Measurements from ENCODE around the gene TPK1. TPM values are rescaled to one million over a fixed set of nuclear protein-coding genes. Genes with fewer than 3 reads are reported as not detected.

TPK1 gene
- total and polyA plus RNA-seq, 2 of the 8 experiments (the other 6 are each of a cell fraction or from before 2014, with no cell fraction given): 1.9 to 2.7 TPM

GRCh38 chr7:144403102-144403501 is 432.8 kb downstream of the TPK1 start:
- H3K56ac ChIP-seq (replicated peaks; ENCODE audit: insufficient read length, low read depth, low read length): no peak overlapping the region
- H2BK120ac ChIP-seq (replicated peaks; ENCODE audit: low read depth, low read length): no peak overlapping the region
- no peak overlapping the region for H3K9ac ChIP-seq (replicated peaks in 1 of 4; ENCODE audit: extremely low read depth in 1 of 4, low read depth in 3 of 4, low read length in 3 of 4)
- no peaks in the 10 kb centered on the region for H3K23me2 ChIP-seq (ENCODE audit: low read depth, low read length)
- H3K27me3 ChIP-seq (replicated peaks in 1 of 4; ENCODE audit: control insufficient read depth in 3 of 4, extremely low read depth in 1 of 4, insufficient read depth in 3 of 4, low read length in 3 of 4): no peaks in the 10 kb centered on the region
- H3K9me3 ChIP-seq (ENCODE audit: insufficient read depth in 2 of 2, low read depth in 1 of 2, low read length in 1 of 2): no peaks in the 10 kb centered on the region
- peak in 1 of 2 experiments; percentile 27 for DNase-seq (ENCODE audit: low read depth in 1 of 2, low spot score in 2 of 2)
- ChIA-PET POLR2A (ENCODE audit: partially characterized antibody) (interaction anchor here (1.4 kb wide), 1 partner anchor 12 kb away, joined by 3 read pairs; no protein-coding TSS in a partner anchor), CTCF (ENCODE audit: partially characterized antibody) (interaction anchor here (1.4 to 2.4 kb wide), 3 partner anchors 11 to 34 kb away, joined by 3 to 16 read pairs (median 9); no protein-coding TSS in a partner anchor)
- H2BK12ac ChIP-seq (ENCODE audit: low read depth, low read length): no peak overlapping the region
- FAIRE-seq: no peak
- no peak overlapping the region for H3K23ac ChIP-seq (ENCODE audit: insufficient read length)
- no peaks in the 10 kb centered on the region for H4K20me1 ChIP-seq (replicated peaks in 1 of 2; ENCODE audit: control insufficient read depth in 1 of 2, insufficient read depth in 2 of 2, low read length in 2 of 2)
- no peak overlapping the region for H2AK5ac ChIP-seq (ENCODE audit: low read depth, low read length)
- no peaks in the 10 kb centered on the region for H3K79me1 ChIP-seq (ENCODE audit: low read depth, low read length)
- no peak overlapping the region for H2BK5ac ChIP-seq (ENCODE audit: low read depth, low read length)
- no peak overlapping the region for H3K18ac ChIP-seq (ENCODE audit: extremely low read depth, low read length)
- no peak overlapping the region for H4K91ac ChIP-seq (replicated peaks; ENCODE audit: insufficient read length, low read length)
- no peak overlapping the region for H2BK20ac ChIP-seq (ENCODE audit: low read length)
- no peak overlapping the region for H3K4me3 ChIP-seq (ENCODE audit: extremely low read depth in 1 of 4, insufficient read depth in 2 of 4, low read depth in 3 of 4, low read length in 4 of 4)
- no peak overlapping the region for H3K27ac ChIP-seq (ENCODE audit: low read depth, low read length)
- no peak overlapping the region for H3K4ac ChIP-seq (replicated peaks; ENCODE audit: insufficient read length, low read depth, low read length)
- H2BK15ac ChIP-seq (ENCODE audit: low read length): no peak overlapping the region
- H4K5ac ChIP-seq (ENCODE audit: insufficient read length, low read depth, low read length): no peak overlapping the region
- H4K8ac ChIP-seq (ENCODE audit: extremely low read depth, insufficient read depth, low read length): no peak overlapping the region
- peaks cover 0 to 6% (median 3%) of the 10 kb centered on the region in 4 experiments; a peak in 4 of 7 replicates for H3K4me1 ChIP-seq (replicated peaks in 1 of 4; ENCODE audit: control insufficient read depth in 3 of 4, insufficient read depth in 4 of 4, low read length in 3 of 4)
- H3K14ac ChIP-seq (ENCODE audit: insufficient read length): no peak overlapping the region
- H3K4me2 ChIP-seq (ENCODE audit: insufficient read depth in 1 of 2, low read depth in 2 of 2, low read length in 2 of 2): no peak overlapping the region
- no peak overlapping the region for H2AFZ ChIP-seq (ENCODE audit: low read length)
- WGBS, 2 experiments (ENCODE audit: extremely low coverage in 1 of 2, insufficient coverage in 1 of 2, insufficient read length in 1 of 2, insufficient replicate concordance in 2 of 2, low coverage in 1 of 2, low lambda C conversion rate in 2 of 2, missing lambda C conversion rate in 1 of 2): 86% methylated on average over 5 of the region's 11 CpGs; no CpG with 5 or more reads in 1 of the 2 experiments
- no peaks in the 10 kb centered on the region for H3K36me3 ChIP-seq (ENCODE audit: control insufficient read depth in 2 of 4, insufficient read depth in 4 of 4, low read length in 3 of 4)
- H3K79me2 ChIP-seq (ENCODE audit: control insufficient read depth in 1 of 2, insufficient read depth in 2 of 2, low read length in 2 of 2): no peaks in the 10 kb centered on the region
- TF ChIP-seq NANOG (IDR thresholded peaks at IDR 0.05; ENCODE audit: insufficient read depth, low read depth, low read length, poor library complexity, severe bottlenecking) (no peak), GABPA (IDR thresholded peaks at IDR 0.05; ENCODE audit: borderline replicate concordance, insufficient read depth, low read length) (no peak), ATF2 (IDR thresholded peaks at IDR 0.05; ENCODE audit: low read length) (no peak), SP1 (IDR thresholded peaks at IDR 0.05; ENCODE audit: low read depth, low read length) (no peak), RFX5 (IDR thresholded peaks at IDR 0.05; ENCODE audit: borderline replicate concordance, low read depth, low read length) (no peak), POU5F1 (IDR thresholded peaks at IDR 0.05; ENCODE audit: low read depth, low read length) (no peak), JUND (IDR thresholded peaks at IDR 0.05; ENCODE audit: low read length) (no peak), CBX8 (IDR thresholded peaks at IDR 0.05; ENCODE audit: borderline replicate concordance, low read depth, low read length) (no peak), BCL11A (IDR thresholded peaks at IDR 0.05; ENCODE audit: low read depth in 2 of 2, low read length in 2 of 2) (no peak), TBP (IDR thresholded peaks at IDR 0.05; ENCODE audit: low read depth, low read length) (no peak), CHD2 (IDR thresholded peaks at IDR 0.05; ENCODE audit: low read length) (no peak), FOSL1 (IDR thresholded peaks at IDR 0.05; ENCODE audit: insufficient read depth, low read depth, low read length) (no peak), BACH1 (IDR thresholded peaks at IDR 0.05; ENCODE audit: low read length) (no peak), TCF12 (IDR thresholded peaks at IDR 0.05; ENCODE audit: low read depth, low read length) (no peak)

All from H1 (cell line).